HepG2 (cell line): ENCODE results near the gene NUP35. TPM values are rescaled to one million over a fixed set of nuclear protein-coding genes. Genes with fewer than 3 reads are reported as not detected.

Experiments
- ARNT2 ChIP-seq: sonication (generic); formaldehyde crosslinking; IDR thresholded peaks from 2 replicates; pipeline ENCODE4 v1.8.0; 2022; ENCODE audit warnings: mild to moderate bottlenecking, low read depth, missing genetic modification reagents, moderate library complexity
- CBX5 ChIP-seq: sonication (generic); formaldehyde crosslinking; IDR thresholded peaks from 2 replicates; pipeline ENCODE4 v1.4.0; 2020; ENCODE audit warnings: missing genetic modification reagents, borderline replicate concordance
- CEBPG ChIP-seq: IDR thresholded peaks from 2 replicates; pipeline ENCODE4 v1.6.1; 2016
- FIP1L1 ChIP-seq: fragments of 200-400 bp; formaldehyde crosslinking; IDR thresholded peaks from 2 replicates; pipeline ENCODE4 v1.6.1; 2018; ENCODE audit warnings: low read depth, mild to moderate bottlenecking, low read length, moderate library complexity, borderline replicate concordance; ENCODE audit not compliant: insufficient read depth
- FOXA3 ChIP-seq: IDR thresholded peaks from 2 replicates; pipeline ENCODE4 v1.6.1; 2016; ENCODE audit warnings: missing genetic modification reagents, missing compliant biosample characterization
- HHEX ChIP-seq: IDR thresholded peaks from 2 replicates; pipeline ENCODE4 v1.6.1; 2016; ENCODE audit warnings: control low read depth
- HOXA9 ChIP-seq: sonication (generic); formaldehyde crosslinking; IDR thresholded peaks from 2 replicates; pipeline ENCODE4 v1.8.1; 2022; ENCODE audit warnings: missing genetic modification reagents, mild to moderate bottlenecking, moderate library complexity, borderline replicate concordance
- IKZF1 ChIP-seq: fragments of 450-650 bp; IDR thresholded peaks from 2 replicates; pipeline ENCODE4 v1.7.1; 2016
- KLF16 ChIP-seq, 2 experiments: sonication (generic) in 1 of 2; formaldehyde crosslinking in 1 of 2; IDR thresholded peaks; 2 replicates each; pipeline versions ENCODE4 v1.6.1 to v1.8.0; 2016 to 2023; ENCODE audit warnings: missing genetic modification reagents in 2 of 2, missing compliant biosample characterization in 1 of 2
- NONO ChIP-seq, 2 experiments: fragments of 450-650 bp in 1 of 2; sonication (generic) in 1 of 2; formaldehyde crosslinking in 1 of 2; IDR thresholded peaks in 1 of 2; conservative IDR thresholded peaks in 1 of 2; 2 replicates each; pipeline versions ENCODE4 v1.6.1 to v1.8.0; 2017 to 2022; ENCODE audit warnings: mild to moderate bottlenecking in 1 of 2, missing genetic modification reagents in 1 of 2, moderate library complexity in 1 of 2
- NR1H2 ChIP-seq: sonication (generic); formaldehyde crosslinking; IDR thresholded peaks from 2 replicates; pipeline ENCODE4 v1.8.1; 2022; ENCODE audit warnings: low read depth, missing genetic modification reagents, borderline replicate concordance
- NR2F1 ChIP-seq, 2 experiments: fragments of 450-650 bp in 1 of 2; formaldehyde crosslinking in 1 of 2; IDR thresholded peaks; 2 replicates each; pipeline versions ENCODE4 v1.5.0 to v1.6.1; 2016 to 2020; ENCODE audit warnings: mild to moderate bottlenecking in 1 of 2, missing compliant biosample characterization in 1 of 2, missing genetic modification reagents in 1 of 2, moderate library complexity in 1 of 2
- PHF8 ChIP-seq: sonication (generic); formaldehyde crosslinking; IDR thresholded peaks from 2 replicates; pipeline ENCODE4 v1.5.0; 2020; ENCODE audit warnings: missing genetic modification reagents
- POGZ ChIP-seq: sonication (generic); formaldehyde crosslinking; IDR thresholded peaks from 2 replicates; pipeline ENCODE4 v1.4.0; 2020; ENCODE audit warnings: mild to moderate bottlenecking, missing genetic modification reagents
- STAT5B ChIP-seq: sonication (generic); formaldehyde crosslinking; IDR thresholded peaks from 2 replicates; pipeline ENCODE4 v1.4.0; 2020; ENCODE audit warnings: missing genetic modification reagents
- ZBTB1 ChIP-seq: sonication (generic); formaldehyde crosslinking; IDR thresholded peaks from 2 replicates; pipeline ENCODE4 v1.4.0; 2020; ENCODE audit warnings: missing genetic modification reagents, borderline replicate concordance
- ZKSCAN8 ChIP-seq: IDR thresholded peaks from 2 replicates; pipeline ENCODE4 v1.6.1; 2016; ENCODE audit warnings: borderline replicate concordance, missing genetic modification reagents, missing compliant biosample characterization
- ZNF317 ChIP-seq: sonication (generic); formaldehyde crosslinking; IDR thresholded peaks from 2 replicates; pipeline ENCODE4 v1.5.0; 2020; ENCODE audit warnings: mild to moderate bottlenecking, missing genetic modification reagents
- ZNF605 ChIP-seq: sonication (generic); formaldehyde crosslinking; IDR thresholded peaks from 2 replicates; pipeline ENCODE4 v1.8.0; 2022; ENCODE audit warnings: mild to moderate bottlenecking, missing genetic modification reagents
- ZNF672 ChIP-seq: sonication (generic); formaldehyde crosslinking; IDR thresholded peaks from 2 replicates; pipeline ENCODE4 v1.8.1; 2022; ENCODE audit warnings: missing genetic modification reagents
- ZNF878 ChIP-seq: sonication (generic); formaldehyde crosslinking; IDR thresholded peaks from 2 replicates; pipeline ENCODE4 v1.8.1; 2023; ENCODE audit warnings: mild to moderate bottlenecking, missing genetic modification reagents, moderate library complexity
- polyA plus RNA-seq, 8 experiments: library from polyadenylated mRNA; depleted of rRNA in 3 of 8; stranded (reverse) in 7 of 8; unstranded in 1 of 8; fragments of >200 nt; fragmentation: Illumina TruSeq in 4 of 8; extraction: Trizol in 4 of 8; gene quantifications; 2 replicates each; pipeline versions ENCODE4 v1.2.1 to v1.2.3, GENCODE V29; 2011 to 2016; ENCODE audit warnings: low read depth in 4 of 8, missing spikeins in 1 of 8, mixed read lengths in 1 of 8; ENCODE audit not compliant: insufficient read depth in 1 of 8
- total RNA-seq, 5 experiments: library from RNA; depleted of rRNA; stranded (reverse); fragments of >200 nt; fragmentation: Illumina TruSeq; extraction: Trizol; gene quantifications; 2 replicates each; pipeline ENCODE4 v1.2.3, GENCODE V29; 2016; ENCODE audit warnings: low read depth in 1 of 5
- TF ChIP-seq, protein P1 (sequence below): sonication (generic); formaldehyde crosslinking; IDR thresholded peaks from 2 replicates; pipeline ENCODE4 v1.4.0; 2020; ENCODE audit warnings: low read depth, missing genetic modification reagents
- TF ChIP-seq, protein P2 (sequence below): IDR thresholded peaks from 2 replicates; pipeline ENCODE4 v1.6.1; 2016
- TF ChIP-seq, protein P3 (sequence below): sonication (generic); formaldehyde crosslinking; IDR thresholded peaks from 2 replicates; pipeline ENCODE4 v1.8.0; 2022; ENCODE audit warnings: missing genetic modification reagents, low read depth, mild to moderate bottlenecking, borderline replicate concordance
- TF ChIP-seq, protein P4 (sequence below): sonication (generic); formaldehyde crosslinking; IDR thresholded peaks from 2 replicates; pipeline ENCODE4 v1.4.0; 2020; ENCODE audit warnings: mild to moderate bottlenecking, low read depth, missing genetic modification reagents

NUP35 gene
- total and polyA plus RNA-seq, 2 of the 13 experiments (the other 11 are each of a cell fraction or from before 2014, with no cell fraction given): 16.9 to 53.6 TPM

DNA sequence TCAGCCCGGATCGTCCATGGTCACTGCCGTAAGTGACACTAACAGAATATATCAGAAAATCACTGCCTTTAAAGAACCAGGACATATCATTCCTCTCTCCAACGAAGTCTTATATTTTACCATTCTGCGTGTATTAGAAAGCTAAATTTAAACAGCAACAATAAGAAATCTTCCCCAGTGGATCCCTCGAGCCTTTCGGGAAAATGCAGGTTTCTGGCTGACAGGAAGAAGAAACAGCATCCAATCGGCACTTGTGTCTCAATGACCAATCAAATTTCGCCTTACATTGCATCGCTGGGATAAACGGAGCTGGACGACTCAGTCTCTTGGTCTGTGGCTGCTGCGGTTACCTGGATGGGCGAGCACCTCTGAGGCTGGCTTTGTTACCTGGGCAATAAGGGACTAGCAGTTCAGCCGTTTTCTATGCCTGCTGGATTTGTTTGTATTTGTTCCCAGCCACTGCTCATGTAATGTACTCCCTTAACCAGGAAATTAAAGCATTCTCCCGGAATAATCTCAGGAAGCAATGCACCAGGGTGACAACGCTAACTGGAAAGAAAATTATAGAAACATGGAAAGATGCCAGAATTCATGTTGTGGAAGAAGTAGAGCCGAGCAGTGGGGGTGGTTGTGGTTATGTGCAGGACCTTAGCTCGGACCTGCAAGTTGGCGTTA is 45.6 kb upstream of the NUP35 start, which contains the start of gene DUSP19 (continued):
- TF ChIP-seq, protein P1, sequence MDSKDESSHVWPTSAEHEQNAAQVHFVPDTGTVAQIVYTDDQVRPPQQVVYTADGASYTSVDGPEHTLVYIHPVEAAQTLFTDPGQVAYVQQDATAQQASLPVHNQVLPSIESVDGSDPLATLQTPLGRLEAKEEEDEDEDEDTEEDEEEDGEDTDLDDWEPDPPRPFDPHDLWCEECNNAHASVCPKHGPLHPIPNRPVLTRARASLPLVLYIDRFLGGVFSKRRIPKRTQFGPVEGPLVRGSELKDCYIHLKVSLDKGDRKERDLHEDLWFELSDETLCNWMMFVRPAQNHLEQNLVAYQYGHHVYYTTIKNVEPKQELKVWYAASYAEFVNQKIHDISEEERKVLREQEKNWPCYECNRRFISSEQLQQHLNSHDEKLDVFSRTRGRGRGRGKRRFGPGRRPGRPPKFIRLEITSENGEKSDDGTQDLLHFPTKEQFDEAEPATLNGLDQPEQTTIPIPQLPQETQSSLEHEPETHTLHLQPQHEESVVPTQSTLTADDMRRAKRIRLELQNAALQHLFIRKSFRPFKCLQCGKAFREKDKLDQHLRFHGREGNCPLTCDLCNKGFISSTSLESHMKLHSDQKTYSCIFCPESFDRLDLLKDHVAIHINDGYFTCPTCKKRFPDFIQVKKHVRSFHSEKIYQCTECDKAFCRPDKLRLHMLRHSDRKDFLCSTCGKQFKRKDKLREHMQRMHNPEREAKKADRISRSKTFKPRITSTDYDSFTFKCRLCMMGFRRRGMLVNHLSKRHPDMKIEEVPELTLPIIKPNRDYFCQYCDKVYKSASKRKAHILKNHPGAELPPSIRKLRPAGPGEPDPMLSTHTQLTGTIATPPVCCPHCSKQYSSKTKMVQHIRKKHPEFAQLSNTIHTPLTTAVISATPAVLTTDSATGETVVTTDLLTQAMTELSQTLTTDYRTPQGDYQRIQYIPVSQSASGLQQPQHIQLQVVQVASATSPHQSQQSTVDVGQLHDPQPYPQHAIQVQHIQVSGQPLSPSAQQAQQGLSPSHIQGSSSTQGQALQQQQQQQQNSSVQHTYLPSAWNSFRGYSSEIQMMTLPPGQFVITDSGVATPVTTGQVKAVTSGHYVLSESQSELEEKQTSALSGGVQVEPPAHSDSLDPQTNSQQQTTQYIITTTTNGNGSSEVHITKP (CRISPR knock-in tag): no peak
- TF ChIP-seq FIP1L1 (no peak), ZNF672 (CRISPR knock-in tag) (0 out of 2 replicates have a peak, but pooled peaks have one; percentile 34), FOXA3 (CRISPR knock-in tag) (peak; percentile 23), CBX5 (CRISPR knock-in tag) (peak; percentile 19; the same call in 1 of the 2 replicates), NR2F1 (CRISPR knock-in tag; IDR thresholded peaks at IDR 0.05) (no peak), PHF8 (CRISPR knock-in tag) (peak; percentile 79), ARNT2 (peak; percentile 68; the same call in 1 of the 2 replicates), POGZ (CRISPR knock-in tag) (peak; percentile 56), ZNF317 (CRISPR knock-in tag) (peak; percentile 74), KLF16 (CRISPR knock-in tag; IDR thresholded peaks at IDR 0.05) (peak in 1 of 2 experiments; percentile 56; a peak in 1 of 4 replicates), ZBTB1 (CRISPR knock-in tag) (no peak), CEBPG (peak; percentile 3; the same call in 1 of the 2 replicates), HOXA9 (CRISPR knock-in tag) (peak; percentile 52; the same call in 1 of the 2 replicates), IKZF1 (no peak), ZKSCAN8 (CRISPR knock-in tag) (0 out of 2 replicates have a peak, but pooled peaks have one; percentile 59), NONO (IDR thresholded peaks at IDR 0.05) (no peak), NONO (CRISPR knock-in tag; conservative IDR thresholded peaks at IDR 0.05) (0 out of 2 replicates have a peak, but pooled peaks have one; percentile 70), ZNF605 (CRISPR knock-in tag) (peak; percentile 82), ZNF878 (0 out of 2 replicates have a peak, but pooled peaks have one; percentile 41), NR1H2 (no peak), HHEX (CRISPR knock-in tag) (peak; percentile 49; the same call in 1 of the 2 replicates), STAT5B (CRISPR knock-in tag) (no peak)
- TF ChIP-seq, protein P2, sequence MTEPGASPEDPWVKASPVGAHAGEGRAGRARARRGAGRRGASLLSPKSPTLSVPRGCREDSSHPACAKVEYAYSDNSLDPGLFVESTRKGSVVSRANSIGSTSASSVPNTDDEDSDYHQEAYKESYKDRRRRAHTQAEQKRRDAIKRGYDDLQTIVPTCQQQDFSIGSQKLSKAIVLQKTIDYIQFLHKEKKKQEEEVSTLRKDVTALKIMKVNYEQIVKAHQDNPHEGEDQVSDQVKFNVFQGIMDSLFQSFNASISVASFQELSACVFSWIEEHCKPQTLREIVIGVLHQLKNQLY (CRISPR knock-in tag): no peak
- TF ChIP-seq, protein P3, sequence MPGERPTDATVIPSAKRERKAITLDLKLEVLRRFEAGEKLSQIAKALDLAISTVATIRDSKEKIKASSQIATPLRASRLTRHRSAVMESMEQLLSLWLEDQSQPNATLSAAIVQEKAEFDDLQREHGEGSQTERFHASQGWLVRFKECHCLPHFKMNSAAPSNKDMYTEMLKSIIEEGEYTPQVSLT (CRISPR knock-in tag): no peak
- TF ChIP-seq, protein P4, sequence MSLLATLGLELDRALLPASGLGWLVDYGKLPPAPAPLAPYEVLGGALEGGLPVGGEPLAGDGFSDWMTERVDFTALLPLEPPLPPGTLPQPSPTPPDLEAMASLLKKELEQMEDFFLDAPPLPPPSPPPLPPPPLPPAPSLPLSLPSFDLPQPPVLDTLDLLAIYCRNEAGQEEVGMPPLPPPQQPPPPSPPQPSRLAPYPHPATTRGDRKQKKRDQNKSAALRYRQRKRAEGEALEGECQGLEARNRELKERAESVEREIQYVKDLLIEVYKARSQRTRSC (CRISPR knock-in tag): no peak
